Keratinocyte (primary cell): Measurements from ENCODE around the gene CTSK. TPM values are rescaled to one million over a fixed set of nuclear protein-coding genes. Genes with fewer than 3 reads are reported as not detected.
"Not testable (repeated sequence)": the region's sequence is repeated elsewhere in the genome, so short reads cannot be mapped to it uniquely, and the experiment has no call there.

Experiments
- DNase-seq: peaks from one replicate; pipeline ENCODE4 v3.0.0-alpha.2; 2011; ENCODE audit warnings: low read depth, missing footprints, low spot score
- FAIRE-seq: peaks from 2 replicates; lab custom pipeline; 2011; peaks lifted over from hg19 to GRCh38; lab: Jason Lieb, UNC
- H2AFZ ChIP-seq: 2 replicates; pipeline ENCODE4 v1.6.0; 2012; ENCODE audit warnings: low read length, control low read depth, inconsistent platforms; ENCODE audit not compliant: control insufficient read depth
- H3K27ac ChIP-seq: 2 replicates; pipeline ENCODE4 v1.5.1; 2011; ENCODE audit warnings: low read length; ENCODE audit not compliant: control insufficient read depth, insufficient read depth
- H3K27me3 ChIP-seq: 3 replicates; pipeline ENCODE4 v1.6.0; 2011; ENCODE audit warnings: low read length; ENCODE audit not compliant: control insufficient read depth, insufficient read depth; ENCODE audit errors: extremely low read depth
- H3K36me3 ChIP-seq, 2 experiments: 2 replicates in 1 of 2; 3 replicates in 1 of 2; pipeline ENCODE4 v1.5.1; 2011; ENCODE audit warnings: low read length in 2 of 2, mild to moderate bottlenecking in 1 of 2; ENCODE audit not compliant: control insufficient read depth in 2 of 2, insufficient read depth in 2 of 2; ENCODE audit errors: extremely low read depth in 1 of 2
- H3K4me1 ChIP-seq: 3 replicates; pipeline ENCODE4 v1.5.1; 2011; ENCODE audit warnings: low read length; ENCODE audit not compliant: control insufficient read depth, insufficient read depth; ENCODE audit errors: extremely low read depth
- H3K4me2 ChIP-seq: 3 replicates; pipeline ENCODE4 v1.6.0; 2011; ENCODE audit warnings: low read depth, low read length; ENCODE audit not compliant: control insufficient read depth, insufficient read depth; ENCODE audit errors: extremely low read depth
- H3K4me3 ChIP-seq, 3 experiments: fragments of 200-600 bp in 1 of 3; sonication (generic) in 1 of 3; 2 replicates in 2 of 3; 3 replicates in 1 of 3; pipeline ENCODE4 v1.5.1; 2011 to 2016; ENCODE audit warnings: low read length in 3 of 3, mild to moderate bottlenecking in 3 of 3, control low read depth in 2 of 3, inconsistent platforms in 1 of 3, low read depth in 1 of 3, mixed read lengths in 1 of 3, mixed run types in 1 of 3, moderate library complexity in 1 of 3; ENCODE audit not compliant: control insufficient read depth in 2 of 3, insufficient read depth in 2 of 3; ENCODE audit errors: extremely low read depth in 1 of 3
- H3K79me2 ChIP-seq: 2 replicates; pipeline ENCODE4 v1.6.0; 2012; ENCODE audit warnings: low read length; ENCODE audit not compliant: control insufficient read depth, insufficient read depth
- H3K9ac ChIP-seq: 3 replicates; pipeline ENCODE4 v1.6.0; 2011; ENCODE audit warnings: low read length; ENCODE audit not compliant: control insufficient read depth, insufficient read depth; ENCODE audit errors: extremely low read depth
- H3K9me1 ChIP-seq: 3 replicates; pipeline ENCODE4 v1.6.0; 2011; ENCODE audit warnings: low read length; ENCODE audit not compliant: control insufficient read depth, insufficient read depth; ENCODE audit errors: extremely low read depth
- H3K9me3 ChIP-seq: 2 replicates; pipeline ENCODE4 v1.5.1; 2012; ENCODE audit warnings: low read depth, low read length; ENCODE audit not compliant: control insufficient read depth
- H4K20me1 ChIP-seq: 3 replicates; pipeline ENCODE4 v1.6.0; 2011; ENCODE audit warnings: low read length; ENCODE audit not compliant: control insufficient read depth, insufficient read depth; ENCODE audit errors: extremely low read depth
- EZH2 ChIP-seq: IDR thresholded peaks from one replicate; pipeline ENCODE4 v1.6.1; 2012; ENCODE audit warnings: inconsistent platforms, mild to moderate bottlenecking, low read length, moderate library complexity
- dilution Hi-C: fragments of 300-500 bp; cut with MboI; formaldehyde crosslinking; loops from one replicate; pipeline ENCODE4 v1.7.0; 2020; ENCODE audit warnings: low sequenced_read_pairs; ENCODE audit not compliant: extremely low pct_ligation_motif_present
- polyA plus RNA-seq, 5 experiments: library from polyadenylated mRNA; depleted of rRNA in 3 of 5; stranded (reverse) in 3 of 5; stranded (forward) in 1 of 5; unstranded in 1 of 5; fragments of >200 nt; gene quantifications; 1 replicate in 1 of 5; 2 replicates in 3 of 5; 3 replicates in 1 of 5; pipeline versions ENCODE4 v1.2.1 to v1.2.3, GENCODE V29; 2011 to 2012; ENCODE audit warnings: missing spikeins in 2 of 5, low read depth in 1 of 5, low replicate concordance in 1 of 5
- TF ChIP-seq, protein P1 (sequence below), 3 experiments: IDR thresholded peaks in 1 of 3; conservative IDR thresholded peaks in 1 of 3; optimal IDR thresholded peaks in 1 of 3; 2 replicates in 2 of 3; 3 replicates in 1 of 3; pipeline versions ENCODE3 to v1.5.1; 2011; ENCODE audit warnings: low read length in 3 of 3, mild to moderate bottlenecking in 3 of 3, moderate library complexity in 2 of 3, control low read depth in 1 of 3, inconsistent platforms in 1 of 3; ENCODE audit not compliant: insufficient read depth in 2 of 3; ENCODE audit errors: extremely low read depth in 1 of 3

Gene CTSK
- polyA plus RNA-seq, 1 donor (not counting 4 experiments of a cell fraction or from before 2014, with no cell fraction given) = 40.5 TPM

DNA sequence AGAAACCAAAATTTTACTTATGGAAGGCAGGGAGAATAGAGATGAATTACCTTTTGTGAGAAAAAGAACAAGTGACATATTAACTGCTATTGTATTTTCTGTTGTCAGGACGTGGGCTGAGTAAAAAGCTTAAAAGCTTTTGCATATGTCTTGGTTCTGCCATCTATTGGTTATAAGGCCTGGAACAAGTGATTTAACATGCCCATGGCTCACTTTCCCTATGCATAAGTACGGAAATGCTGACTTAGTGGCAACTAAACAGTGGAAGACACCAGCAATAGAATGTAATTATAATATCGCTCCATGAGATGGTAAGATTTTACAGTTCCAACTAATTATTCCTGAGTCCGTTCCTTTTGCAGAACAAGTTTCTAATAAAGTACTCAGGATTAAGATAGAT, 35.7 kb downstream of the CTSK start:
- DNase-seq = no peak
- no peak overlapping the region for H2AFZ ChIP-seq
- H3K4me1 ChIP-seq = no peaks in the 10 kb centered on the region
- no peaks in the 10 kb centered on the region for H4K20me1 ChIP-seq
- no peak overlapping the region for H3K27ac ChIP-seq
- H3K4me3 ChIP-seq = no peak overlapping the region
- H3K27me3 ChIP-seq = no peaks in the 10 kb centered on the region
- H3K9ac ChIP-seq = no peak overlapping the region
- no peaks in the 10 kb centered on the region for H3K36me3 ChIP-seq
- no peaks in the 10 kb centered on the region for H3K79me2 ChIP-seq
- no peak for FAIRE-seq
- H3K9me3 ChIP-seq = no peaks in the 10 kb centered on the region
- H3K9me1 ChIP-seq = no peaks in the 10 kb centered on the region
- dilution Hi-C loops = no loop called here
- no peak overlapping the region for H3K4me2 ChIP-seq
- TF ChIP-seq EZH2 = no peak
- TF ChIP-seq, protein P1, sequence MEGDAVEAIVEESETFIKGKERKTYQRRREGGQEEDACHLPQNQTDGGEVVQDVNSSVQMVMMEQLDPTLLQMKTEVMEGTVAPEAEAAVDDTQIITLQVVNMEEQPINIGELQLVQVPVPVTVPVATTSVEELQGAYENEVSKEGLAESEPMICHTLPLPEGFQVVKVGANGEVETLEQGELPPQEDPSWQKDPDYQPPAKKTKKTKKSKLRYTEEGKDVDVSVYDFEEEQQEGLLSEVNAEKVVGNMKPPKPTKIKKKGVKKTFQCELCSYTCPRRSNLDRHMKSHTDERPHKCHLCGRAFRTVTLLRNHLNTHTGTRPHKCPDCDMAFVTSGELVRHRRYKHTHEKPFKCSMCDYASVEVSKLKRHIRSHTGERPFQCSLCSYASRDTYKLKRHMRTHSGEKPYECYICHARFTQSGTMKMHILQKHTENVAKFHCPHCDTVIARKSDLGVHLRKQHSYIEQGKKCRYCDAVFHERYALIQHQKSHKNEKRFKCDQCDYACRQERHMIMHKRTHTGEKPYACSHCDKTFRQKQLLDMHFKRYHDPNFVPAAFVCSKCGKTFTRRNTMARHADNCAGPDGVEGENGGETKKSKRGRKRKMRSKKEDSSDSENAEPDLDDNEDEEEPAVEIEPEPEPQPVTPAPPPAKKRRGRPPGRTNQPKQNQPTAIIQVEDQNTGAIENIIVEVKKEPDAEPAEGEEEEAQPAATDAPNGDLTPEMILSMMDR (optimal IDR thresholded peaks at IDR 0.05 in 1 of 3, IDR thresholded peaks at IDR 0.05 in 1 of 3, conservative IDR thresholded peaks at IDR 0.05 in 1 of 3; ENCODE audit: extremely low read depth in 1 of 3, insufficient read depth in 2 of 3, low read length in 3 of 3) = no peak

DNA sequence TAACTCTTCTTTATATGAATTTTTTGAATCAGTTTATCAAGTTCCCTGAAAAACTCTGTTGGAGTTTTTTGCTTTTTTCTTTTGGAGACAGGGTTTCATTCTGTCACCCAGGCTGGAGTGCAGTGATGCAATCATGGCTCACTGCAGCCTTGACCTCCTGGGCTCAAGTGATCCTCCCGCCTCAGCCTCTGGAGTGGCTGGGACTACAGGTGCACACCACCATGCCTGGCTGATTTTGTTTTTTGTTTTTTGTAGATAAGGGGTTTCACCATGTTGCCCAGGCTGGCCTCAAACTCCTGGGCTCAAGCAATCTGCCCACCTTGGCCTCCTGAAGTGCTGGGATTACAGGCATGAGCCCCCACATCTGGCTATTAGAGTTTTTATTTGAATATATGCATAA, 40.4 kb downstream of the CTSK start:
- H3K4me1 ChIP-seq = peaks cover 13% of the 10 kb centered on the region
- H3K9ac ChIP-seq, H3K4me2 ChIP-seq, H4K20me1 ChIP-seq, dilution Hi-C loops, FAIRE-seq, H3K79me2 ChIP-seq, H3K36me3 ChIP-seq, H3K9me3 ChIP-seq, H3K27me3 ChIP-seq, H3K27ac ChIP-seq, H2AFZ ChIP-seq, DNase-seq, H3K4me3 ChIP-seq, H3K9me1 ChIP-seq: not testable (repeated sequence)

- FAIRE-seq, H3K4me3 ChIP-seq, H3K9me1 ChIP-seq, H3K36me3 ChIP-seq, H4K20me1 ChIP-seq, H3K9me3 ChIP-seq, H3K79me2 ChIP-seq, dilution Hi-C loops, H3K27me3 ChIP-seq, DNase-seq: not testable (repeated sequence)
- H3K27ac ChIP-seq = peak overlapping the region; percentile 63
- peaks cover 13% of the 10 kb centered on the region for H3K4me1 ChIP-seq
- peak overlapping the region; percentile 93 for H2AFZ ChIP-seq
- peak overlapping the region; percentile 82 for H3K4me2 ChIP-seq
- H3K9ac ChIP-seq = peak overlapping the region; percentile 56
Measured at GRCh38 chr1:150765977-150766301, 42.1 kb downstream of the CTSK start.
